ENCODE measurements around the gene ADAM22.
A peak's percentile ranks its signal among the peaks of the same experiment; 100 is the strongest.

The ADAM22 gene

GRCh38 chr7:88091988-88092675 lies 158.1 kb downstream of the ADAM22 start:
- DNase-seq (ENCODE audit: insufficient read length) (no peak), FAIRE-seq (no peak)
- TF ChIP-seq TAF1 (IDR thresholded peaks at IDR 0.05; ENCODE audit: borderline replicate concordance, low read depth, low read length) (no peak), POLR2A (IDR thresholded peaks at IDR 0.05; ENCODE audit: low read depth, low read length) (no peak), POLR2AphosphoS5 (IDR thresholded peaks at IDR 0.05; ENCODE audit: low read depth, low read length) (no peak)

- TF ChIP-seq TAF1 (IDR thresholded peaks at IDR 0.05; ENCODE audit: borderline replicate concordance, low read depth, low read length) (no peak), POLR2A (IDR thresholded peaks at IDR 0.05; ENCODE audit: low read depth, low read length) (no peak), POLR2AphosphoS5 (IDR thresholded peaks at IDR 0.05; ENCODE audit: low read depth, low read length) (no peak)
- DNase-seq (ENCODE audit: insufficient read length), result no peak
- FAIRE-seq, result no peak
These were observed 158.6 kb downstream of the ADAM22 start for GRCh38 chr7:88092676-88092999.

GRCh38 chr7:88101769-88102168 lies 167.7 kb downstream of the ADAM22 start:
- DNase-seq (ENCODE audit: insufficient read length), result no peak
- no peak for FAIRE-seq

GRCh38 chr7:88102675-88103074 lies 168.6 kb downstream of the ADAM22 start:
- no peak for DNase-seq (ENCODE audit: insufficient read length)
- no peak for FAIRE-seq
- TF ChIP-seq POLR2A (IDR thresholded peaks at IDR 0.05; ENCODE audit: low read depth, low read length) (no peak), TAF1 (IDR thresholded peaks at IDR 0.05; ENCODE audit: borderline replicate concordance, low read depth, low read length) (no peak), POLR2AphosphoS5 (IDR thresholded peaks at IDR 0.05; ENCODE audit: low read depth, low read length) (no peak)

More at GRCh38 chr7:88101769-88102168, 167.7 kb downstream of the ADAM22 start:
- TF ChIP-seq POLR2AphosphoS5 (IDR thresholded peaks at IDR 0.05; ENCODE audit: low read depth, low read length), result no peak
- no peak for TF ChIP-seq TAF1 (IDR thresholded peaks at IDR 0.05; ENCODE audit: borderline replicate concordance, low read depth, low read length)
- TF ChIP-seq POLR2A (IDR thresholded peaks at IDR 0.05; ENCODE audit: low read depth, low read length), result no peak

GRCh38 chr7:88104732-88105131 lies 170.7 kb downstream of the ADAM22 start:
- no peak for TF ChIP-seq POLR2A (IDR thresholded peaks at IDR 0.05; ENCODE audit: low read depth, low read length)
- FAIRE-seq (no peak), DNase-seq (ENCODE audit: insufficient read length) (no peak)

- DNase-seq (ENCODE audit: insufficient read length) (no peak), FAIRE-seq (no peak)
- TF ChIP-seq POLR2AphosphoS5 (IDR thresholded peaks at IDR 0.05; ENCODE audit: low read depth, low read length) (no peak), TAF1 (IDR thresholded peaks at IDR 0.05; ENCODE audit: borderline replicate concordance, low read depth, low read length) (no peak)
These were observed 171.2 kb downstream of the ADAM22 start for GRCh38 chr7:88105231-88105630.

- DNase-seq (ENCODE audit: insufficient read length), result no peak
- TF ChIP-seq TAF1 (IDR thresholded peaks at IDR 0.05; ENCODE audit: borderline replicate concordance, low read depth, low read length) (no peak), POLR2A (IDR thresholded peaks at IDR 0.05; ENCODE audit: low read depth, low read length) (no peak), POLR2AphosphoS5 (IDR thresholded peaks at IDR 0.05; ENCODE audit: low read depth, low read length) (no peak)
- no peak for FAIRE-seq
These were observed 172.4 kb downstream of the ADAM22 start for GRCh38 chr7:88106434-88106833.

- TF ChIP-seq POLR2A (IDR thresholded peaks at IDR 0.05; ENCODE audit: low read depth, low read length) (no peak), TAF1 (IDR thresholded peaks at IDR 0.05; ENCODE audit: borderline replicate concordance, low read depth, low read length) (no peak), POLR2AphosphoS5 (IDR thresholded peaks at IDR 0.05; ENCODE audit: low read depth, low read length) (no peak)
- FAIRE-seq (no peak), DNase-seq (ENCODE audit: insufficient read length) (no peak)
These were observed 175.6 kb downstream of the ADAM22 start for GRCh38 chr7:88109612-88110011.

GRCh38 chr7:88111140-88111743 lies 177.2 kb downstream of the ADAM22 start:
- TF ChIP-seq POLR2A (IDR thresholded peaks at IDR 0.05; ENCODE audit: low read depth, low read length) (no peak), POLR2AphosphoS5 (IDR thresholded peaks at IDR 0.05; ENCODE audit: low read depth, low read length) (no peak), TAF1 (IDR thresholded peaks at IDR 0.05; ENCODE audit: borderline replicate concordance, low read depth, low read length) (no peak)
- FAIRE-seq (peak; percentile 67), DNase-seq (ENCODE audit: insufficient read length) (no peak)

GRCh38 chr7:88111954-88112471 lies 178.0 kb downstream of the ADAM22 start:
- FAIRE-seq (peak; percentile 44), DNase-seq (ENCODE audit: insufficient read length) (no peak)
- TF ChIP-seq TAF1 (IDR thresholded peaks at IDR 0.05; ENCODE audit: borderline replicate concordance, low read depth, low read length), result no peak

GRCh38 chr7:88115258-88115796 lies 181.3 kb downstream of the ADAM22 start:
- FAIRE-seq, result no peak
- DNase-seq (ENCODE audit: insufficient read length), result no peak
- TF ChIP-seq POLR2AphosphoS5 (IDR thresholded peaks at IDR 0.05; ENCODE audit: low read depth, low read length) (no peak), POLR2A (IDR thresholded peaks at IDR 0.05; ENCODE audit: low read depth, low read length) (no peak), TAF1 (IDR thresholded peaks at IDR 0.05; ENCODE audit: borderline replicate concordance, low read depth, low read length) (no peak)

- FAIRE-seq (no peak), DNase-seq (ENCODE audit: insufficient read length) (no peak)
- TF ChIP-seq POLR2AphosphoS5 (IDR thresholded peaks at IDR 0.05; ENCODE audit: low read depth, low read length) (no peak), POLR2A (IDR thresholded peaks at IDR 0.05; ENCODE audit: low read depth, low read length) (no peak), TAF1 (IDR thresholded peaks at IDR 0.05; ENCODE audit: borderline replicate concordance, low read depth, low read length) (no peak)
These were observed 181.8 kb downstream of the ADAM22 start for GRCh38 chr7:88115816-88116215.
